K562 (cell line): Measurements from ENCODE around the gene ZNF644. TPM values are rescaled to one million over a fixed set of nuclear protein-coding genes. Genes with fewer than 3 reads are reported as not detected.

Experiments used
- ATAC-seq: fragments of 200-7000 bp; cut with Tn5 transposase; 3 replicates; pipeline ENCODE4 v1.9.1; 2020; ENCODE audit warnings: moderate library complexity
- Bru-seq: library from RNA; stranded (reverse); fragments of 400-500 nt; gene quantifications from one replicate; lab custom pipeline; 2021; lab: Mats Ljungman, UMichigan
- BruChase-seq, 2 experiments: library from RNA; stranded (reverse); fragments of 400-500 nt; gene quantifications; one replicate each; lab custom pipeline; 2021; lab: Mats Ljungman, UMichigan
- BruUV-seq: library from RNA; stranded (reverse); fragments of 400-500 nt; replicated peaks from 2 replicates; lab custom pipeline; 2021; lab: Mats Ljungman, UMichigan
- CTCF ChIA-PET: fragments of 300-600 bp; formaldehyde crosslinking; extraction: SDS; loops from one replicate; lab custom pipeline; 2021; ENCODE audit warnings: low intra/inter-chr PET ratio; lab: Yijun Ruan, JAX
- POLR2A ChIA-PET: fragments of 300-600, 350-650 bp; sonication (Branson Sonifier 250); formaldehyde crosslinking; extraction: SDS; loops from one replicate; lab custom pipeline; 2021; ENCODE audit warnings: antibody characterized with exemption, inconsistent platforms; lab: Yijun Ruan, JAX
- DNase-seq, 4 experiments: peaks; one replicate each; pipeline versions ENCODE4 v3.0.0 to v3.0.0-alpha.2; 2011 to 2018; ENCODE audit warnings: low spot score in 3 of 4, mixed read lengths in 3 of 4; ENCODE audit errors: extremely low read depth in 1 of 4
- FAIRE-seq: peaks from 2 replicates; lab custom pipeline; 2011; peaks lifted over from hg19 to GRCh38; lab: Jason Lieb, UNC
- H2AFZ ChIP-seq: 2 replicates; pipeline ENCODE4 v1.6.0; 2011; ENCODE audit warnings: low read depth, low read length, control low read depth, inconsistent platforms
- H3K27ac ChIP-seq: fragments of 200-600 bp; 3 replicates; pipeline ENCODE4 v1.8.0; 2011; ENCODE audit warnings: low read depth, mild to moderate bottlenecking, control low read depth, inconsistent platforms, low read length, moderate library complexity, mixed read lengths; ENCODE audit errors: extremely low read depth
- H3K27me3 ChIP-seq, 2 experiments: fragments of 300-600 bp in 1 of 2; 2 replicates in 1 of 2; 3 replicates in 1 of 2; pipeline versions ENCODE4 v1.6.0 to v1.8.0; 2011; ENCODE audit warnings: inconsistent platforms in 2 of 2, low read length in 2 of 2, mild to moderate bottlenecking in 1 of 2, mixed read lengths in 1 of 2, moderate library complexity in 1 of 2; ENCODE audit not compliant: control insufficient read depth in 2 of 2, insufficient read depth in 2 of 2
- H3K36me3 ChIP-seq: fragments of 300-600 bp; 3 replicates; pipeline ENCODE4 v1.8.0; 2011; ENCODE audit warnings: mild to moderate bottlenecking, low read length, inconsistent platforms; ENCODE audit not compliant: control insufficient read depth, insufficient read depth
- H3K4me1 ChIP-seq, 2 experiments: fragments of 200-600 bp in 1 of 2; replicated peaks in 1 of 2; 2 replicates in 1 of 2; 3 replicates in 1 of 2; pipeline versions ENCODE4 v1.5.1 to v1.8.0; 2011; ENCODE audit warnings: inconsistent platforms in 2 of 2, low read length in 2 of 2, mild to moderate bottlenecking in 1 of 2, mixed read lengths in 1 of 2, moderate library complexity in 1 of 2; ENCODE audit not compliant: control insufficient read depth in 2 of 2, insufficient read depth in 2 of 2
- H3K4me2 ChIP-seq: 2 replicates; pipeline ENCODE4 v1.6.1; 2011; ENCODE audit warnings: low read length, control low read depth, inconsistent platforms, mixed read lengths; ENCODE audit not compliant: insufficient read depth
- H3K4me3 ChIP-seq: fragments of 200-600 bp; sonication (generic), shearing (Covaris generic); 2 replicates; pipeline ENCODE4 v1.5.1; 2016; ENCODE audit warnings: control low read depth, inconsistent platforms
- H3K79me2 ChIP-seq: fragments of 200-600 bp; 3 replicates; pipeline ENCODE4 v1.8.0; 2011; ENCODE audit warnings: low read length, inconsistent platforms; ENCODE audit not compliant: control insufficient read depth, insufficient read depth
- H3K9ac ChIP-seq, 2 experiments: 2 replicates each; pipeline versions ENCODE4 v1.6.0 to v1.6.1; 2011; ENCODE audit warnings: low read depth in 2 of 2, low read length in 2 of 2, control low read depth in 1 of 2, inconsistent platforms in 1 of 2, mild to moderate bottlenecking in 1 of 2, mixed read lengths in 1 of 2; ENCODE audit not compliant: insufficient read depth in 1 of 2
- H3K9me1 ChIP-seq: one replicate; pipeline ENCODE4 v1.6.0; 2011; ENCODE audit warnings: inconsistent platforms, mild to moderate bottlenecking, low read length, moderate library complexity; ENCODE audit not compliant: control insufficient read depth, insufficient read depth
- H3K9me3 ChIP-seq: replicated peaks from 2 replicates; pipeline ENCODE4 v1.5.1; 2011; ENCODE audit warnings: low read depth, low read length, inconsistent platforms; ENCODE audit not compliant: control insufficient read depth, insufficient read depth
- H4K20me1 ChIP-seq: replicated peaks from 2 replicates; pipeline ENCODE4 v1.6.1; 2011; ENCODE audit warnings: low read length, inconsistent platforms, mixed read lengths; ENCODE audit not compliant: control insufficient read depth, insufficient read depth
- ZNF444 ChIP-seq: fragments of 250-450 bp; sonication (Bioruptor Pico); IDR thresholded peaks from 2 replicates; pipeline ENCODE4 v1.4.0; 2020; ENCODE audit warnings: mild to moderate bottlenecking, moderate library complexity
- WGBS: fragments of 100-300 bp; shearing (Covaris generic); methylation state at CpG from one replicate; pipeline ENCODE4 v1.1.6; 2016; ENCODE audit warnings: low coverage, mixed read lengths; ENCODE audit not compliant: insufficient coverage; ENCODE audit errors: missing lambda C conversion rate; 5-methylcytosine and 5-hydroxymethylcytosine counted together
- in situ Hi-C: fragments of 300-500 bp; cut with MboI; formaldehyde crosslinking; loops from 4 replicates; pipeline ENCODE4 v1.15.0; 2018; ENCODE audit warnings: inconsistent platforms, mixed read lengths
- intact Hi-C: fragments of 100-400 bp; cut with micrococcal nuclease; formaldehyde crosslinking; loops from 2 replicates; pipeline ENCODE4 v1.14.2; 2022
- long read RNA-seq, 3 experiments: library from polyadenylated mRNA in 2 of 3; library from RNA in 1 of 3; unstranded in 2 of 3; stranded (forward) in 1 of 3; transcript quantifications; one replicate each; pipeline ENCODE4 v2.0.0, GENCODE V29; 2019 to 2022
- polyA minus RNA-seq, 3 experiments: library from RNA; depleted of rRNA, polyadenylated mRNA; stranded (reverse); fragments of >200 nt; gene quantifications; 2 replicates each; pipeline ENCODE4 v1.2.3, GENCODE V29; 2011
- polyA plus RNA-seq, 8 experiments: library from polyadenylated mRNA; depleted of rRNA in 4 of 8; stranded (reverse) in 5 of 8; unstranded in 3 of 8; fragments of >200 nt; fragmentation: Nextera tagmentation in 2 of 8; fragmentation: Illumina TruSeq in 1 of 8; extraction: Ambion mirVana in 2 of 8; extraction: Trizol in 1 of 8; gene quantifications; 2 replicates each; pipeline versions ENCODE4 v1.2.1 to v1.2.3, GENCODE V29; 2011 to 2014; ENCODE audit warnings: inconsistent platforms in 1 of 8, missing spikeins in 1 of 8
- total RNA-seq, 7 experiments: library from RNA; depleted of rRNA in 6 of 7; stranded (reverse); fragments of >200 nt in 6 of 7; fragmentation: Illumina TruSeq in 2 of 7; extraction: Trizol in 2 of 7; gene quantifications; 2 replicates each; pipeline versions ENCODE4 v1.2.1 to v1.2.3, GENCODE V29; 2011 to 2021; ENCODE audit warnings: low replicate concordance in 1 of 7
- TF ChIP-seq, protein P1 (sequence below), 2 experiments: fragments of 150-350 bp in 1 of 2; IDR thresholded peaks; 2 replicates each; pipeline ENCODE4 v1.6.1; 2012 to 2016; ENCODE audit warnings: low read depth in 2 of 2, low read length in 2 of 2, mild to moderate bottlenecking in 1 of 2, moderate library complexity in 1 of 2

Gene ZNF644
- total RNA-seq (2011; cell fraction: chromatin; rRNA removed; ENCODE audit: low replicate concordance), result 41.2 and 164 TPM in 2 replicates
- 17.8 and 23.4 TPM in 2 replicates for total RNA-seq (2011; cell fraction: nucleolus; rRNA removed)
- total RNA-seq (2011; cell fraction: nucleoplasm; rRNA removed), result 78.6 and 160 TPM in 2 replicates
- 30.8 and 35.1 TPM in 2 replicates for total RNA-seq (2014; rRNA removed)
- total RNA-seq (2014; rRNA removed; fragmentation: Illumina TruSeq; extraction: Trizol), result 55.8 and 63.3 TPM in 2 replicates
- 64.2 and 71.4 TPM in 2 replicates for total RNA-seq (2015; rRNA removed; fragmentation: Illumina TruSeq; extraction: Trizol)
- total RNA-seq (2021), result 39.6 and 39.8 TPM in 2 replicates
- polyA plus RNA-seq (2011; rRNA removed), result 21.2 and 27.6 TPM in 2 replicates
- 3.4 and 8.8 TPM in 2 replicates for polyA plus RNA-seq (2011; cell fraction: cytosol; rRNA removed)
- polyA plus RNA-seq (2011; cell fraction: nucleus; rRNA removed), result 12.4 and 15.1 TPM in 2 replicates
- 17.7 and 21.2 TPM in 2 replicates for polyA plus RNA-seq (2012)
- 26.5 and 32.5 TPM in 2 replicates for polyA plus RNA-seq (2014; fragmentation: Illumina TruSeq; extraction: Trizol)
- 10 to 100 TPM; 39.8 to 48.4 TPM for polyA plus RNA-seq (2014; fragmentation: Nextera tagmentation; extraction: Ambion mirVana)
- polyA plus RNA-seq (2014; rRNA removed), result 18.5 and 25.3 TPM in 2 replicates
- 91.2 and 91.6 TPM in 2 replicates for polyA minus RNA-seq (2011; rRNA and poly(A)+ RNA removed)
- polyA minus RNA-seq (2011; cell fraction: cytosol; rRNA and poly(A)+ RNA removed), result 27.6 and 28.7 TPM in 2 replicates
- 57.5 and 74.6 TPM in 2 replicates for polyA minus RNA-seq (2011; cell fraction: nucleus; rRNA and poly(A)+ RNA removed)
- percentile 92 among the genes with signal in this experiment for Bru-seq, nascent RNA
- BruChase-seq, experiment 1, labeled RNA remaining after a 2-hour chase, result percentile 94 among the genes with signal in this experiment
- percentile 92 among the genes with signal in this experiment for BruChase-seq, experiment 2, labeled RNA remaining after a 6-hour chase
- long read RNA-seq, experiment 1, full-length matches to known transcripts, result 45 of 105 reads
- long read RNA-seq, experiment 1, partial matches to known transcripts, result 43 of 105 reads
- long read RNA-seq, experiment 1, other reads (novel, unspliced or antisense), result 17 of 105 reads
- long read RNA-seq, experiment 2, partial matches to known transcripts, result 0 of 20 reads
- long read RNA-seq, experiment 2, other reads (novel, unspliced or antisense), result 17 of 20 reads
- long read RNA-seq, experiment 3, transcript ZNF644-211 (3 exons, 514 nt), result major isoform, 9 of 30 reads
- long read RNA-seq, experiment 3, partial matches to known transcripts, result 1 of 30 reads
- long read RNA-seq, experiment 3, other reads (novel, unspliced or antisense), result 12 of 30 reads

- Histone ChIP-seq H3K4me2 (peak within 1 kb of the TSS; percentile 93), H3K36me3 (peaks cover 25% of the 10 kb centered on the region; the same call in 1 of the 3 replicates), H2AFZ (peak within 1 kb of the TSS; percentile 94), H3K9ac (peak within 1 kb of the TSS; percentile 99 to 100), H3K4me3 (peak within 1 kb of the TSS; percentile 83), H3K4me1 (peaks cover 13 to 15% of the 10 kb centered on the region in 2 experiments; a peak in 4 of 5 replicates), H3K79me2 (peaks cover 57% of the 10 kb centered on the region), H3K27ac (peak within 1 kb of the TSS; percentile 100), H3K9me3 (no peaks in the 10 kb centered on the region), H4K20me1 (peaks cover 7% of the 10 kb centered on the region; the same call in 1 of the 2 replicates), H3K9me1 (no peaks in the 10 kb centered on the region), H3K27me3 (no peaks in the 10 kb centered on the region)
- peak; percentile 84 for FAIRE-seq
- in situ Hi-C loops (no loop called here), intact Hi-C loops (loop anchor here (10.0 kb wide), 1 partner anchor 207 kb away; no protein-coding TSS in a partner anchor)
- CTCF ChIA-PET, result no interaction called here
- WGBS, result 1% methylated on average over 53 of the region's 70 CpGs
- BruUV-seq, result no TSS peak
- peak; percentile 86 for ATAC-seq
- POLR2A ChIA-PET, result interaction anchor here (0.6 to 5.0 kb wide), 24 partner anchors 8 to 1541 kb away, joined by 3 to 40 read pairs (median 3); no protein-coding TSS in a partner anchor
- DNase-seq, result peak; percentile 90 to 94 (median 92)
- TF ChIP-seq, protein P1, sequence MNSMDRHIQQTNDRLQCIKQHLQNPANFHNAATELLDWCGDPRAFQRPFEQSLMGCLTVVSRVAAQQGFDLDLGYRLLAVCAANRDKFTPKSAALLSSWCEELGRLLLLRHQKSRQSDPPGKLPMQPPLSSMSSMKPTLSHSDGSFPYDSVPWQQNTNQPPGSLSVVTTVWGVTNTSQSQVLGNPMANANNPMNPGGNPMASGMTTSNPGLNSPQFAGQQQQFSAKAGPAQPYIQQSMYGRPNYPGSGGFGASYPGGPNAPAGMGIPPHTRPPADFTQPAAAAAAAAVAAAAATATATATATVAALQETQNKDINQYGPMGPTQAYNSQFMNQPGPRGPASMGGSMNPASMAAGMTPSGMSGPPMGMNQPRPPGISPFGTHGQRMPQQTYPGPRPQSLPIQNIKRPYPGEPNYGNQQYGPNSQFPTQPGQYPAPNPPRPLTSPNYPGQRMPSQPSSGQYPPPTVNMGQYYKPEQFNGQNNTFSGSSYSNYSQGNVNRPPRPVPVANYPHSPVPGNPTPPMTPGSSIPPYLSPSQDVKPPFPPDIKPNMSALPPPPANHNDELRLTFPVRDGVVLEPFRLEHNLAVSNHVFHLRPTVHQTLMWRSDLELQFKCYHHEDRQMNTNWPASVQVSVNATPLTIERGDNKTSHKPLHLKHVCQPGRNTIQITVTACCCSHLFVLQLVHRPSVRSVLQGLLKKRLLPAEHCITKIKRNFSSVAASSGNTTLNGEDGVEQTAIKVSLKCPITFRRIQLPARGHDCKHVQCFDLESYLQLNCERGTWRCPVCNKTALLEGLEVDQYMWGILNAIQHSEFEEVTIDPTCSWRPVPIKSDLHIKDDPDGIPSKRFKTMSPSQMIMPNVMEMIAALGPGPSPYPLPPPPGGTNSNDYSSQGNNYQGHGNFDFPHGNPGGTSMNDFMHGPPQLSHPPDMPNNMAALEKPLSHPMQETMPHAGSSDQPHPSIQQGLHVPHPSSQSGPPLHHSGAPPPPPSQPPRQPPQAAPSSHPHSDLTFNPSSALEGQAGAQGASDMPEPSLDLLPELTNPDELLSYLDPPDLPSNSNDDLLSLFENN (IDR thresholded peaks at IDR 0.05; ENCODE audit: low read depth in 2 of 2, low read length in 2 of 2), result peak in 1 of 2 experiments; percentile 67; a peak in 1 of 4 replicates
- TF ChIP-seq ZNF444, result no peak
Measured at GRCh38 chr1:91021686-91022517, at the start of gene ZNF644. TSS of gene ZNF644 (minus strand) at chr1:91022035. CDS start at chr1:90982353, 39,682 bp downstream.
